ENCODE data around the gene CA4. TPM values are rescaled to one million over a fixed set of nuclear protein-coding genes. Genes with fewer than 3 reads are reported as not detected.

CA4 gene
- total and polyA plus RNA-seq, 10 of the 15 experiments (the other 5 are each of a cell fraction or from before 2014, with no cell fraction given) = 0.13 to 0.31 TPM; not detected in 8

GRCh38 chr17:60160829-60161501 is 11.2 kb downstream of the CA4 start (continued):
- TF ChIP-seq, protein P1, sequence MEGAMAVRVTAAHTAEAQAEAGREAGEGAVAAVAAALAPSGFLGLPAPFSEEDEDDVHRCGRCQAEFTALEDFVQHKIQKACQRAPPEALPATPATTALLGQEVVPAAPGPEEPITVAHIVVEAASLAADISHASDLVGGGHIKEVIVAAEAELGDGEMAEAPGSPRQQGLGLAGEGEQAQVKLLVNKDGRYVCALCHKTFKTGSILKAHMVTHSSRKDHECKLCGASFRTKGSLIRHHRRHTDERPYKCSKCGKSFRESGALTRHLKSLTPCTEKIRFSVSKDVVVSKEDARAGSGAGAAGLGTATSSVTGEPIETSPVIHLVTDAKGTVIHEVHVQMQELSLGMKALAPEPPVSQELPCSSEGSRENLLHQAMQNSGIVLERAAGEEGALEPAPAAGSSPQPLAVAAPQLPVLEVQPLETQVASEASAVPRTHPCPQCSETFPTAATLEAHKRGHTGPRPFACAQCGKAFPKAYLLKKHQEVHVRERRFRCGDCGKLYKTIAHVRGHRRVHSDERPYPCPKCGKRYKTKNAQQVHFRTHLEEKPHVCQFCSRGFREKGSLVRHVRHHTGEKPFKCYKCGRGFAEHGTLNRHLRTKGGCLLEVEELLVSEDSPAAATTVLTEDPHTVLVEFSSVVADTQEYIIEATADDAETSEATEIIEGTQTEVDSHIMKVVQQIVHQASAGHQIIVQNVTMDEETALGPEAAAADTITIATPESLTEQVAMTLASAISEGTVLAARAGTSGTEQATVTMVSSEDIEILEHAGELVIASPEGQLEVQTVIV (IDR thresholded peaks at IDR 0.05; ENCODE audit: borderline replicate concordance, partially characterized antibody) = no peak
- TF ChIP-seq ZSCAN29 (IDR thresholded peaks at IDR 0.05) (no peak), IKZF1 (conservative IDR thresholded peaks at IDR 0.05) (peak; percentile 48; the same call in 1 of the 2 replicates), SMARCA5 (IDR thresholded peaks at IDR 0.05) (0 out of 2 replicates have a peak, but pooled peaks have one; percentile 18), BHLHE40 (IDR thresholded peaks at IDR 0.05; ENCODE audit: borderline replicate concordance in 1 of 2, low read depth in 2 of 2, low read length in 1 of 2) (no peak)

DNA sequence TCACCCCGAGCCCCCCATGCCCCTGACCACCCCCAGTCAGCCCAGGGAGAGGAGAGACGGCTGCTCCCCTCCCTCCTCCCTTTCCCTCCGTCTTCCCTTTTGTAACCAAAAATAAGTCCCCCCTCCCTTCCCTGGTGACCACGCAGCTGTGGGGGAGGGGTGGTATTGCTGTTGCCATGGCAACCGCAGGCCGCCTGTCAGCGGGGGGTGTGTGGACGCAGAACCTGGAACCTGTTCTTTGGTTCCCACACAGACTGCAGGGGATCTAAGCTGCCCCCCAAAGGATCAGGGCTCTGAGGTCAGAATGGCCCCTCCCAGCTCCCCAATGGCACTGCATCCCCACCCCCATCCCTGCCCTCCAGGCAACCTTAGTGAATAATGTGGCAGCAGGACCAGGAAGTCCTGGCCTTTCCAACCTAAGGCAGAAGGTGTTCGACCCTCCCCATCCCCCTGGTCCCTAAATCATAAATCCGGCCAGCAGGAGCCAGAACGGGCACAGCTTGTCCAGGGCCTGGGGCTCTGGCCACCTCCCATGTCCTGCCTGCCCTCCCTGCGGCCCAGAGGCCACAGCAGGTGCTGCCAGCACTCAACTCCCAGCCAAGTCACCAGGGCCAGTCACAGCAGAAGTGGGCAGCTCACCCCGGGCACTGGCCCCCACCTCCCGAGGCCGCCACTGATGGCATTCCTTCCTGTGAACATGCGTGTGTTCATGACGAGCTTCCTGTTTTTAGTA is 12.0 kb downstream of the CA4 start:
- Histone ChIP-seq H3K4me3 (no peak overlapping the region), H3K4me2 (ENCODE audit: control insufficient read depth, insufficient read depth) (no peak overlapping the region), H3K9ac (ENCODE audit: control insufficient read depth, insufficient read depth, low read length) (no peak overlapping the region), H3K27me3 (replicated peaks in 1 of 2; ENCODE audit: control insufficient read depth in 2 of 2, insufficient read depth in 2 of 2, low read length in 1 of 2) (no peaks in the 10 kb centered on the region), H3K36me3 (ENCODE audit: control insufficient read depth in 2 of 2, insufficient read depth in 2 of 2, low read length in 1 of 2) (no peaks in the 10 kb centered on the region), H4K20me1 (ENCODE audit: control insufficient read depth, insufficient read depth) (no peaks in the 10 kb centered on the region), H3K79me2 (ENCODE audit: control insufficient read depth, insufficient read depth, low read length) (no peaks in the 10 kb centered on the region), H3K27ac (ENCODE audit: control insufficient read depth, insufficient read depth) (no peak overlapping the region), H2AFZ (ENCODE audit: control insufficient read depth, low read depth, low read length) (no peak overlapping the region), H3K9me3 (replicated peaks; ENCODE audit: control insufficient read depth, insufficient read depth, low read length) (no peaks in the 10 kb centered on the region), H3K4me1 (ENCODE audit: control insufficient read depth, insufficient read depth, low read length) (peaks cover 5% of the 10 kb centered on the region)
- SMC1A ChIA-PET (ENCODE audit: uncharacterized antibody, unreplicated experiment) = interaction anchor here (1.1 kb wide), 2 partner anchors 12 to 228 kb away, joined by 3 read pairs; no protein-coding TSS in a partner anchor
- CTCF ChIA-PET = interaction anchor here (0.7 to 1.6 kb wide), 3 partner anchors 9 to 19 kb away, joined by 3 to 6 read pairs (median 3); no protein-coding TSS in a partner anchor
- intact Hi-C loops (cut with micrococcal nuclease; ENCODE audit: unreplicated experiment) = no loop called here
- 24% methylated on average over 10 of the region's 17 CpGs for WGBS (ENCODE audit: insufficient coverage, insufficient replicate concordance, low lambda C conversion rate, missing lambda C conversion rate)
- POLR2A ChIA-PET = no interaction called here
- DNase-seq (ENCODE audit: low read depth, low spot score) = no peak
- no TSS peak for BruUV-seq (replicated peaks)
- RAD21 ChIA-PET (ENCODE audit: unreplicated experiment) = interaction anchor here (1.4 kb wide), 2 partner anchors 9 to 19 kb away, joined by 3 to 5 read pairs; no protein-coding TSS in a partner anchor
- ATAC-seq = no peak
- in situ Hi-C loops (cut with MboI) = no loop called here
- no peak for FAIRE-seq
- no peak for TF ChIP-seq POU2F2 (IDR thresholded peaks at IDR 0.05; ENCODE audit: borderline replicate concordance, low read depth, low read length)
- TF ChIP-seq RUNX3 (IDR thresholded peaks at IDR 0.05; ENCODE audit: low read length) = 0 out of 2 replicates have a peak, but pooled peaks have one; percentile 19
- TF ChIP-seq BMI1 (IDR thresholded peaks at IDR 0.05; ENCODE audit: borderline replicate concordance) = peak; percentile 94
- peak in 1 of 2 experiments; percentile 60; a peak in 2 of 4 replicates for TF ChIP-seq ETV6 (conservative IDR thresholded peaks at IDR 0.05 in 1 of 2, IDR thresholded peaks at IDR 0.05 in 1 of 2; ENCODE audit: borderline replicate concordance in 1 of 2, low read depth in 1 of 2)
